H9 (cell line): ENCODE results near the gene THSD4. TPM values are rescaled to one million over a fixed set of nuclear protein-coding genes. Genes with fewer than 3 reads are reported as not detected.

Experiments
- DNase-seq: peaks from one replicate; pipeline ENCODE4 v3.0.0-alpha.2; 2017
- H2AFZ ChIP-seq: one replicate; pipeline ENCODE4 v1.6.1; 2013; ENCODE audit warnings: mild to moderate bottlenecking, low read length, control low read depth, moderate library complexity
- H2AK5ac ChIP-seq: 2 replicates; pipeline ENCODE4 v1.6.1; 2013; ENCODE audit warnings: low read length, control low read depth, mixed read lengths; ENCODE audit not compliant: insufficient read length
- H2BK120ac ChIP-seq: one replicate; pipeline ENCODE4 v1.6.1; 2013; ENCODE audit warnings: low read depth, mild to moderate bottlenecking, low read length, control low read depth, inconsistent platforms; ENCODE audit not compliant: poor library complexity, severe bottlenecking
- H2BK12ac ChIP-seq: 2 replicates; pipeline ENCODE4 v1.6.1; 2013; ENCODE audit warnings: low read length, control low read depth, mixed read lengths, low read depth; ENCODE audit not compliant: insufficient read length
- H2BK15ac ChIP-seq: 2 replicates; pipeline ENCODE4 v1.6.1; 2013; ENCODE audit warnings: low read depth, low read length, control low read depth
- H2BK20ac ChIP-seq: one replicate; pipeline ENCODE4 v1.6.1; 2013; ENCODE audit warnings: low read depth, mild to moderate bottlenecking, low read length, control low read depth, inconsistent platforms; ENCODE audit not compliant: poor library complexity, severe bottlenecking
- H2BK5ac ChIP-seq: 2 replicates; pipeline ENCODE4 v1.6.1; 2013; ENCODE audit warnings: low read length, control low read depth, mixed read lengths; ENCODE audit not compliant: insufficient read length
- H3K14ac ChIP-seq: 2 replicates; pipeline ENCODE4 v1.6.1; 2013; ENCODE audit warnings: low read length, control low read depth; ENCODE audit not compliant: insufficient read depth
- H3K18ac ChIP-seq: 2 replicates; pipeline ENCODE4 v1.6.1; 2013; ENCODE audit warnings: low read depth, mild to moderate bottlenecking, mixed read lengths, low read length, control low read depth; ENCODE audit not compliant: insufficient read length
- H3K23ac ChIP-seq: 2 replicates; pipeline ENCODE4 v1.6.1; 2013; ENCODE audit warnings: low read length, control low read depth, mixed read lengths, low read depth; ENCODE audit not compliant: insufficient read length
- H3K23me2 ChIP-seq: 2 replicates; pipeline ENCODE4 v1.6.1; 2013; ENCODE audit warnings: low read depth, mild to moderate bottlenecking, mixed read lengths, low read length, control low read depth; ENCODE audit not compliant: insufficient read length, poor library complexity, severe bottlenecking
- H3K27ac ChIP-seq: 2 replicates; pipeline ENCODE4 v1.5.1; 2013; ENCODE audit warnings: low read length, control low read depth, mixed read lengths, low read depth; ENCODE audit not compliant: insufficient read length
- H3K27me3 ChIP-seq: 2 replicates; pipeline ENCODE4 v1.6.1; 2013; ENCODE audit warnings: low read length, control low read depth, inconsistent platforms; ENCODE audit not compliant: insufficient read depth
- H3K4ac ChIP-seq: 2 replicates; pipeline ENCODE4 v1.6.1; 2013; ENCODE audit warnings: low read depth, mild to moderate bottlenecking, control low read depth, inconsistent platforms, low read length, moderate library complexity
- H3K4me1 ChIP-seq: 2 replicates; pipeline ENCODE4 v1.6.1; 2013; ENCODE audit warnings: low read length, control low read depth, inconsistent platforms; ENCODE audit not compliant: insufficient read depth
- H3K4me2 ChIP-seq: 2 replicates; pipeline ENCODE4 v1.6.1; 2013; ENCODE audit warnings: low read length, control low read depth, mixed read lengths; ENCODE audit not compliant: insufficient read length, insufficient read depth
- H3K56ac ChIP-seq: 2 replicates; pipeline ENCODE4 v1.6.1; 2013; ENCODE audit warnings: low read depth, mild to moderate bottlenecking, mixed read lengths, low read length, control low read depth; ENCODE audit not compliant: insufficient read length
- H3K79me1 ChIP-seq: 2 replicates; pipeline ENCODE4 v1.6.1; 2013; ENCODE audit warnings: low read depth, mild to moderate bottlenecking, moderate library complexity, low read length, control low read depth, inconsistent platforms; ENCODE audit not compliant: insufficient read depth, poor library complexity, severe bottlenecking
- H3K79me2 ChIP-seq: 2 replicates; pipeline ENCODE4 v1.6.1; 2013; ENCODE audit warnings: low read length, control low read depth, inconsistent platforms; ENCODE audit not compliant: insufficient read depth
- H3K9ac ChIP-seq: 2 replicates; pipeline ENCODE4 v1.6.1; 2013; ENCODE audit warnings: low read length, control low read depth, mixed read lengths; ENCODE audit not compliant: insufficient read length; ENCODE audit errors: extremely low read depth
- H3K9me3 ChIP-seq: one replicate; pipeline ENCODE4 v1.6.1; 2013; ENCODE audit warnings: low read depth, low read length, inconsistent platforms; ENCODE audit not compliant: control insufficient read depth
- H3T11ph ChIP-seq: one replicate; pipeline ENCODE4 v1.6.1; 2013; ENCODE audit warnings: mild to moderate bottlenecking, low read length, control low read depth, inconsistent platforms
- H4K20me1 ChIP-seq: one replicate; pipeline ENCODE4 v1.6.1; 2013; ENCODE audit not compliant: control insufficient read depth, insufficient read length, insufficient read depth
- H4K5ac ChIP-seq: 2 replicates; pipeline ENCODE4 v1.6.1; 2013; ENCODE audit warnings: low read depth, mild to moderate bottlenecking, mixed read lengths, low read length, control low read depth; ENCODE audit not compliant: insufficient read length
- H4K8ac ChIP-seq: replicated peaks from 2 replicates; pipeline ENCODE4 v1.6.1; 2013; ENCODE audit warnings: low read length, control low read depth, mixed read lengths, low read depth; ENCODE audit not compliant: insufficient read length
- H4K91ac ChIP-seq: 2 replicates; pipeline ENCODE4 v1.6.1; 2013; ENCODE audit warnings: low read depth, mild to moderate bottlenecking, moderate library complexity, mixed read lengths, low read length, control low read depth; ENCODE audit not compliant: insufficient read length
- H3K27ac Mint-ChIP-seq, 3 experiments: 2 replicates in 2 of 3; 3 replicates in 1 of 3; pipeline ENCODE4 v1.8.0; 2020 to 2021; ENCODE audit warnings: mixed read lengths in 3 of 3, mild to moderate bottlenecking in 1 of 3, moderate library complexity in 1 of 3
- H3K27me3 Mint-ChIP-seq: 2 replicates; pipeline ENCODE4 v1.8.0; 2021; ENCODE audit warnings: low read depth, mild to moderate bottlenecking, moderate library complexity, mixed read lengths
- H3K36me3 Mint-ChIP-seq, 3 experiments: 2 replicates in 2 of 3; 3 replicates in 1 of 3; pipeline ENCODE4 v1.8.0; 2020 to 2021; ENCODE audit warnings: low read depth in 3 of 3, mixed read lengths in 3 of 3; ENCODE audit not compliant: insufficient read depth in 1 of 3
- H3K4me1 Mint-ChIP-seq, 2 experiments: 2 replicates each; pipeline ENCODE4 v1.8.0; 2020; ENCODE audit warnings: mixed read lengths in 2 of 2
- H3K4me3 Mint-ChIP-seq, 2 experiments: 2 replicates in 1 of 2; 3 replicates in 1 of 2; pipeline ENCODE4 v1.8.0; 2020 to 2021; ENCODE audit warnings: mild to moderate bottlenecking in 2 of 2, mixed read lengths in 2 of 2, moderate library complexity in 1 of 2
- H3K9me3 Mint-ChIP-seq, 2 experiments: 2 replicates in 1 of 2; 3 replicates in 1 of 2; pipeline ENCODE4 v1.8.0; 2020; ENCODE audit warnings: mild to moderate bottlenecking in 2 of 2, mixed read lengths in 2 of 2, moderate library complexity in 1 of 2
- CTCF ChIP-seq: fragments of 200-600 bp; sonication (generic); conservative IDR thresholded peaks from 3 replicates; pipeline ENCODE4 v1.8.0; 2021; ENCODE audit warnings: antibody characterized with exemption, mild to moderate bottlenecking
- total RNA-seq: library from RNA; stranded (reverse); gene quantifications from 2 replicates; pipeline ENCODE4 v1.2.1, GENCODE V29; 2021

Gene THSD4
- total RNA-seq, 1 experiment from 2014 or later = 5.5 TPM

GRCh38 chr15:71517751-71518150, 402.5 kb downstream of the THSD4 start:
- Mint-ChIP-seq H3K27ac (no peak overlapping the region), H3K4me1 (peaks cover 12 to 13% of the 10 kb centered on the region in 2 experiments), H3K27me3 (no peaks in the 10 kb centered on the region; the same call in 1 of the 2 replicates), H3K4me3 (no peak overlapping the region), H3K36me3 (no peaks in the 10 kb centered on the region), H3K9me3 (no peaks in the 10 kb centered on the region)
- H2BK5ac ChIP-seq = no peak overlapping the region
- no peak overlapping the region for H2BK120ac ChIP-seq
- H2BK15ac ChIP-seq = no peak overlapping the region
- peaks cover 7% of the 10 kb centered on the region; the same call in 1 of the 2 replicates for H3K4me1 ChIP-seq
- TF ChIP-seq CTCF = no peak
- no peaks in the 10 kb centered on the region for H3K27me3 ChIP-seq
- no peak overlapping the region for H3T11ph ChIP-seq
- H2BK12ac ChIP-seq = no peak overlapping the region
- H3K9ac ChIP-seq = no peak overlapping the region
- H3K9me3 ChIP-seq = no peaks in the 10 kb centered on the region
- no peak overlapping the region for H2AFZ ChIP-seq
- H2BK20ac ChIP-seq = no peak overlapping the region
- H3K23me2 ChIP-seq = no peaks in the 10 kb centered on the region
- no peak overlapping the region for H4K8ac ChIP-seq
- no peaks in the 10 kb centered on the region for H4K20me1 ChIP-seq
- H3K4me2 ChIP-seq = no peak overlapping the region
- H3K27ac ChIP-seq = no peak overlapping the region
- no peak overlapping the region for H2AK5ac ChIP-seq
- no peaks in the 10 kb centered on the region for H3K79me1 ChIP-seq
- H4K5ac ChIP-seq = no peak overlapping the region
- DNase-seq = no peak
- H3K79me2 ChIP-seq = no peaks in the 10 kb centered on the region
- no peak overlapping the region for H4K91ac ChIP-seq
- H3K18ac ChIP-seq = no peak overlapping the region
- H3K14ac ChIP-seq = no peak overlapping the region
- H3K56ac ChIP-seq = no peak overlapping the region
- H3K4ac ChIP-seq = no peak overlapping the region
- H3K23ac ChIP-seq = no peak overlapping the region
